DMS114 treated with DMSO at 0.1 percent for 48 hours (cell line): Measurements from ENCODE around the gene SAP30L.

Experiments
- DNase-seq: peaks from one replicate; lab custom pipeline; 2025; ENCODE audit not compliant: unreplicated experiment; lab: John Stamatoyannopoulos, UW

SAP30L gene

GRCh38 chr5:154445422-154446194 lies at the start of gene SAP30L:
Gene SAP30L (plus strand): TSS chr5:154445997. CDS start chr5:154446605, 608 bp downstream.
- peak; percentile 90 for DNase-seq

GRCh38 chr5:154396128-154396527 lies 49.7 kb upstream of the SAP30L start:
- no peak for DNase-seq

GRCh38 chr5:154397652-154398406 lies 48.0 kb upstream of the SAP30L start:
- DNase-seq: no peak

GRCh38 chr5:154400678-154401077 lies 45.1 kb upstream of the SAP30L start:
- no peak for DNase-seq

- DNase-seq: no peak
Measured at GRCh38 chr5:154401355-154401754, 44.4 kb upstream of the SAP30L start.

GRCh38 chr5:154401931-154402330 lies 43.9 kb upstream of the SAP30L start:
- no peak for DNase-seq

GRCh38 chr5:154402611-154403010 lies 43.2 kb upstream of the SAP30L start:
- DNase-seq: no peak

GRCh38 chr5:154403234-154403633 lies 42.6 kb upstream of the SAP30L start:
- no peak for DNase-seq

GRCh38 chr5:154403776-154404387 lies 41.9 kb upstream of the SAP30L start:
- no peak for DNase-seq

- DNase-seq: peak; percentile 59
Measured at GRCh38 chr5:154405078-154405792, 40.6 kb upstream of the SAP30L start.

GRCh38 chr5:154406231-154406630 lies 39.6 kb upstream of the SAP30L start:
- DNase-seq: no peak

- no peak for DNase-seq
Measured at GRCh38 chr5:154406826-154407225, 39.0 kb upstream of the SAP30L start.

- no peak for DNase-seq
Measured at GRCh38 chr5:154408811-154409210, 37.0 kb upstream of the SAP30L start.

GRCh38 chr5:154409230-154409840 lies 36.5 kb upstream of the SAP30L start:
- no peak for DNase-seq

- no peak for DNase-seq
Measured at GRCh38 chr5:154410008-154410407, 35.8 kb upstream of the SAP30L start.

GRCh38 chr5:154410786-154411185 lies 35.0 kb upstream of the SAP30L start:
- DNase-seq: no peak

- DNase-seq: no peak
Measured at GRCh38 chr5:154411338-154411737, 34.5 kb upstream of the SAP30L start.

GRCh38 chr5:154412316-154412715 lies 33.5 kb upstream of the SAP30L start:
- DNase-seq: no peak

- no peak for DNase-seq
Measured at GRCh38 chr5:154412925-154413324, 32.9 kb upstream of the SAP30L start.

- no peak for DNase-seq
Measured at GRCh38 chr5:154415114-154415513, 30.7 kb upstream of the SAP30L start.

GRCh38 chr5:154418344-154418820 lies 27.4 kb upstream of the SAP30L start:
- no peak for DNase-seq
